HEK293 (cell line): ENCODE data around the gene POLR2L.

Source experiments
- BCL11A ChIP-seq: fragments of 450-650 bp; formaldehyde crosslinking; IDR thresholded peaks from 2 replicates; pipeline ENCODE4 v1.5.1; 2016; ENCODE audit warnings: low read depth, missing biosample characterization, missing genetic modification characterization
- EGR2 ChIP-seq: fragments of 450-650 bp; formaldehyde crosslinking; IDR thresholded peaks from 2 replicates; pipeline ENCODE4 v1.5.1; 2016; ENCODE audit warnings: low read depth, missing biosample characterization, missing genetic modification characterization
- KLF1 ChIP-seq: fragments of 450-650 bp; formaldehyde crosslinking; IDR thresholded peaks from 2 replicates; pipeline ENCODE4 v1.5.1; 2016; ENCODE audit warnings: missing biosample characterization, missing genetic modification characterization
- KLF17 ChIP-seq: fragments of 450-650 bp; formaldehyde crosslinking; IDR thresholded peaks from 2 replicates; pipeline ENCODE4 v1.5.1; 2016; ENCODE audit warnings: missing biosample characterization, missing genetic modification characterization
- KLF8 ChIP-seq: fragments of 450-650 bp; formaldehyde crosslinking; IDR thresholded peaks from 2 replicates; pipeline ENCODE4 v1.5.1; 2016; ENCODE audit warnings: missing biosample characterization, missing genetic modification characterization
- REST ChIP-seq: fragments of 450-650 bp; formaldehyde crosslinking; IDR thresholded peaks from 2 replicates; pipeline ENCODE4 v1.5.1; 2016; ENCODE audit warnings: missing biosample characterization, missing genetic modification characterization
- SP3 ChIP-seq: fragments of 450-650 bp; formaldehyde crosslinking; IDR thresholded peaks from 2 replicates; pipeline ENCODE4 v1.5.1; 2016; ENCODE audit warnings: missing biosample characterization, missing genetic modification characterization
- TSHZ1 ChIP-seq: fragments of 450-650 bp; formaldehyde crosslinking; IDR thresholded peaks from 2 replicates; pipeline ENCODE4 v1.5.1; 2016; ENCODE audit warnings: missing biosample characterization, missing genetic modification characterization, borderline replicate concordance
- YY1 ChIP-seq: fragments of 450-650 bp; formaldehyde crosslinking; IDR thresholded peaks from 2 replicates; pipeline ENCODE4 v1.5.1; 2018; ENCODE audit warnings: missing biosample characterization, missing genetic modification characterization
- ZBTB21 ChIP-seq: fragments of 450-650 bp; formaldehyde crosslinking; IDR thresholded peaks from 2 replicates; pipeline ENCODE4 v1.5.1; 2017; ENCODE audit warnings: missing biosample characterization, missing genetic modification characterization
- ZBTB26 ChIP-seq: fragments of 450-650 bp; formaldehyde crosslinking; optimal IDR thresholded peaks from 2 replicates; pipeline ENCODE3; 2016; ENCODE audit warnings: missing biosample characterization, mild to moderate bottlenecking, missing genetic modification characterization
- ZBTB48 ChIP-seq: fragments of 450-650 bp; formaldehyde crosslinking; IDR thresholded peaks from 2 replicates; pipeline ENCODE4 v1.5.1; 2016; ENCODE audit warnings: missing biosample characterization, missing genetic modification characterization
- ZEB2 ChIP-seq: fragments of 450-650 bp; formaldehyde crosslinking; IDR thresholded peaks from 2 replicates; pipeline ENCODE4 v1.5.1; 2016; ENCODE audit warnings: missing biosample characterization, missing genetic modification characterization
- ZNF174 ChIP-seq: fragments of 450-650 bp; formaldehyde crosslinking; IDR thresholded peaks from 2 replicates; pipeline ENCODE4 v1.5.0; 2017; ENCODE audit warnings: missing biosample characterization, mild to moderate bottlenecking, missing genetic modification characterization
- ZNF223 ChIP-seq: fragments of 450-650 bp; formaldehyde crosslinking; IDR thresholded peaks from 2 replicates; pipeline ENCODE4 v1.5.1; 2016; ENCODE audit warnings: missing biosample characterization, missing genetic modification characterization
- ZNF24 ChIP-seq: fragments of 450-650 bp; formaldehyde crosslinking; IDR thresholded peaks from 2 replicates; pipeline ENCODE4 v1.5.1; 2016; ENCODE audit warnings: missing biosample characterization, missing genetic modification characterization
- ZNF423 ChIP-seq: fragments of 450-650 bp; formaldehyde crosslinking; IDR thresholded peaks from 2 replicates; pipeline ENCODE4 v1.5.1; 2016; ENCODE audit warnings: missing biosample characterization, missing genetic modification characterization
- ZNF426 ChIP-seq: fragments of 450-650 bp; formaldehyde crosslinking; IDR thresholded peaks from 2 replicates; pipeline ENCODE4 v1.5.1; 2017; ENCODE audit warnings: missing biosample characterization, missing genetic modification characterization, mild to moderate bottlenecking, inconsistent platforms, moderate library complexity
- ZNF510 ChIP-seq: fragments of 450-650 bp; formaldehyde crosslinking; IDR thresholded peaks from 2 replicates; pipeline ENCODE4 v1.5.1; 2018; ENCODE audit warnings: mild to moderate bottlenecking, missing genetic modification characterization, missing biosample characterization; ENCODE audit not compliant: insufficient replicate concordance
- ZNF549 ChIP-seq: fragments of 450-650 bp; IDR thresholded peaks from 2 replicates; pipeline ENCODE4 v1.5.1; 2018; ENCODE audit warnings: missing biosample characterization, missing genetic modification characterization, mild to moderate bottlenecking, inconsistent platforms, moderate library complexity
- ZNF558 ChIP-seq: fragments of 450-650 bp; formaldehyde crosslinking; IDR thresholded peaks from 2 replicates; pipeline ENCODE4 v1.5.1; 2016; ENCODE audit warnings: missing biosample characterization, missing genetic modification characterization
- ZNF561 ChIP-seq: fragments of 450-650 bp; IDR thresholded peaks from 2 replicates; pipeline ENCODE4 v1.5.1; 2018; ENCODE audit warnings: missing biosample characterization, missing genetic modification characterization, borderline replicate concordance
- ZNF610 ChIP-seq: fragments of 450-650 bp; formaldehyde crosslinking; IDR thresholded peaks from 2 replicates; pipeline ENCODE4 v1.5.1; 2016; ENCODE audit warnings: missing biosample characterization, missing genetic modification characterization, borderline replicate concordance
- ZNF624 ChIP-seq: fragments of 450-650 bp; formaldehyde crosslinking; IDR thresholded peaks from 2 replicates; pipeline ENCODE4 v1.5.1; 2017; ENCODE audit warnings: missing biosample characterization, missing genetic modification characterization
- ZNF645 ChIP-seq: fragments of 450-650 bp; formaldehyde crosslinking; IDR thresholded peaks from 2 replicates; pipeline ENCODE4; 2016; ENCODE audit warnings: missing biosample characterization, missing genetic modification characterization
- ZNF704 ChIP-seq: fragments of 450-650 bp; formaldehyde crosslinking; IDR thresholded peaks from 2 replicates; pipeline ENCODE4 v1.5.1; 2016; ENCODE audit warnings: missing biosample characterization, missing genetic modification characterization
- ZNF768 ChIP-seq: fragments of 450-650 bp; formaldehyde crosslinking; IDR thresholded peaks from 2 replicates; pipeline ENCODE4 v1.5.1; 2018; ENCODE audit warnings: missing biosample characterization, mild to moderate bottlenecking, missing genetic modification characterization
- ZNF777 ChIP-seq: fragments of 450-650 bp; formaldehyde crosslinking; IDR thresholded peaks from 2 replicates; pipeline ENCODE4 v1.5.1; 2017; ENCODE audit warnings: missing biosample characterization, missing genetic modification characterization, borderline replicate concordance
- ZSCAN30 ChIP-seq: fragments of 450-650 bp; IDR thresholded peaks from 2 replicates; pipeline ENCODE4 v1.5.1; 2018; ENCODE audit warnings: missing biosample characterization, mild to moderate bottlenecking, missing genetic modification characterization, moderate library complexity

The POLR2L gene

GRCh38 chr11:833114-833791, 9.1 kb downstream of the POLR2L start (continued):
- TF ChIP-seq ZNF561 (tag by site-specific recombination) (no peak), REST (tag by site-specific recombination) (no peak), ZNF645 (tag by site-specific recombination) (no peak), ZNF510 (tag by site-specific recombination) (no peak), ZNF549 (no peak), ZNF704 (tag by site-specific recombination) (no peak), YY1 (0 out of 2 replicates have a peak, but pooled peaks have one; percentile 26), EGR2 (peak; percentile 24; the same call in 1 of the 2 replicates), KLF8 (tag by site-specific recombination) (peak; percentile 74; the same call in 1 of the 2 replicates), ZNF610 (tag by site-specific recombination) (no peak), ZBTB21 (tag by site-specific recombination) (no peak), ZBTB26 (peak; percentile 80), ZNF223 (tag by site-specific recombination) (no peak), KLF1 (tag by site-specific recombination) (peak; percentile 58; the same call in 1 of the 2 replicates), ZSCAN30 (tag by site-specific recombination) (0 out of 2 replicates have a peak, but pooled peaks have one; percentile 21), ZNF768 (tag by site-specific recombination) (no peak), ZNF174 (no peak), ZNF624 (tag by site-specific recombination) (no peak), ZEB2 (tag by site-specific recombination) (no peak), ZNF426 (tag by site-specific recombination) (no peak), TSHZ1 (no peak), ZNF423 (tag by site-specific recombination) (0 out of 2 replicates have a peak, but pooled peaks have one; percentile 11), ZBTB48 (tag by site-specific recombination) (peak; percentile 56), ZNF558 (tag by site-specific recombination) (no peak), ZNF777 (tag by site-specific recombination) (no peak), BCL11A (tag by site-specific recombination) (peak; percentile 23; the same call in 1 of the 2 replicates), SP3 (tag by site-specific recombination) (peak; percentile 19; the same call in 1 of the 2 replicates), KLF17 (tag by site-specific recombination) (peak; percentile 49), ZNF24 (no peak)
